NCI-H1930 (cell line): ENCODE measurements around the gene THSD7B.
"Not testable (repeated sequence)": the region's sequence is repeated elsewhere in the genome, so short reads cannot be mapped to it uniquely, and the experiment has no call there.

Source experiments
- DNase-seq, 2 experiments: peaks; one replicate each; lab custom pipeline; 2025; lab: John Stamatoyannopoulos, UW

Gene THSD7B

DNA sequence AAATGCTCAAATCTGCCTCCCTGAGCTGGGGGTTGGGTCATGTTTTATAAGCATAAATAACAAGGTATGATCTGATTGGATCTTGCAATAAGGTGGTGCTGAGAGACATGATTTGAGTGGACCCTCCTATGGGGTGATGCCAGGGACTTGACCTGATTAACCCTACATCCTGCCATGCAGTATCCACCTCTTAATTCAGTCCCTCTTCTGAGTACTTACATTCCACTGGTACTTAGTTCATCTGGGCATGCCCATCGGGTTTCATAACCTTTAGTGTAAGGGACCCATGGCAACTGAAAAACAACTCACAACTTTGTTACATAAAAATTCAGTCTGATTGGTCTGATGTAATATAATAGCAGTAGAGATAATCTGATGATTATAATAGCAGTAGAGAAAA lies 801.0 kb downstream of the THSD7B start:
- no peak for DNase-seq

DNA sequence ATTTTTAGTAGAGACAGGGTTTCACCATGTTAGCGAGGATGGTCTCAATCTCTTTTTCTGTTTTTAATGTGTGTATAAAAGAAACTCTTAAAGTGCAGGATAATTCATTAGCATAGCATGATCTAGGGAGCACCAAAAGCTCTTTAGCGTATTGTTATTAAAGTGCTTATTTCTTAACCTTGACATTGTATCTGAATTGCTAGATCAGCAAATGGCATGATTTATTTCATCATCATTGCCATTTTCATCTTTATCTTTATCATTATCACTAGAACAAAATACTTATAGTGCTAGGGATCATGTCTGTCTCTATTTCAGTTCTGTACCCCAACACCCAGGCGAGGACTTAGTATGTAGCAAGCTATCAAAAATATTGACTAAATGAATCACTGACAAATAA lies 805.1 kb downstream of the THSD7B start:
- no peak for DNase-seq

DNA sequence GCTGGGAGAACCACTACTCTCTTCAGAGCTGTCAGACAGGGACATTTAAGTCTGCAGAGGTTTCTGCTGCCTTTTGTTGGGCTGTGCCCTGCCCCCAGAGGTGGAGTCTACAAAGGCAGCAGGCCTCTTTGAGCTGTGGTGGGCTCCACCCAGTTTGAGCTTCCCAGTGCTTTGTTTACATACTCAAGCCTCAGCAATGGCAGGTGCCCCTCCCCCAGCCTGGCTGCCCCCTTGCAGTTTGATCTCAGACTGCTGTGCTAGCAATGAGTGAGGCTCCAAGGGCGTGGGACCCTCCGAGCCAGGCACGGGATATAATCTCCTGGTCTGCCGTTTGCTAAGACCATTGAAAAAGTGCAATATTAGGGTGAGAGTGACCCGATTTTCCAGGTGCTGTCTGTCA lies 822.5 kb downstream of the THSD7B start:
- DNase-seq, result not testable (repeated sequence)

DNA sequence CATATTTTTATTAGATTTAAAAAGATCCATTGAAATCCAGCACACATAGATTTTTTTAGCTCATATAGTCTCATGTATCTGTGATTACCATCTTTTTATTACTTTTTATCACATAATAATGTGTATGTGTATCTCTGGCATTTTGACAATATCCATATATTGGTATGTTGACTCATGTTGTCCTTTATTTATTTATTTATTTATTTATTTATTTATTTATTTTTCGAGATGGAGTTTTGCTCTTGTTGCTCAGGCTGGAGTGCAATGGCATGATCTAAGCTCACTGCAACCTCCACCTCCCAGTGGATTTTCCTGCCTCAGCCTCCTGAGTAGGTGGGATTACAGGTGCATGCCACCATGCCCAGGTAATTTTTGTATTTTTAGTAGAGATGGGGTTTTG lies 823.2 kb downstream of the THSD7B start:
- DNase-seq, result not testable (repeated sequence)

DNA sequence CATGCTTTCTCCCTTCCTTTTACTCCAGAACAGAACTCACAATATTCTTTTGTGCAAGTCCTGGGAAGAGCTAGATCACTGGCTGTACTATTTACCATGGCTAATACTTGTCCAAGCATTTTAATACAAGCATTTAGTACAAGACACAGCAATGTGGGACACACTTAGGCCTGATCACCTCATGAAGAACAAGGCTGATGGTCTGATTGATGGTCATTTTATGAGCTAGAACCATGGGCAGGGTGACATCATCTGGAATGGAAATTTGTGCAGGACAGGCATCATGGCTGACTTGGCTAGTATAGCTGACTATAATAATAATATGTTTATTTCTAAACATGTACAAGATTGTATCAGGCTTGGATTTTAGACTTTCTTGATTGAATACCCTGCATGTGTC lies 824.8 kb downstream of the THSD7B start:
- DNase-seq, result no peak

DNA sequence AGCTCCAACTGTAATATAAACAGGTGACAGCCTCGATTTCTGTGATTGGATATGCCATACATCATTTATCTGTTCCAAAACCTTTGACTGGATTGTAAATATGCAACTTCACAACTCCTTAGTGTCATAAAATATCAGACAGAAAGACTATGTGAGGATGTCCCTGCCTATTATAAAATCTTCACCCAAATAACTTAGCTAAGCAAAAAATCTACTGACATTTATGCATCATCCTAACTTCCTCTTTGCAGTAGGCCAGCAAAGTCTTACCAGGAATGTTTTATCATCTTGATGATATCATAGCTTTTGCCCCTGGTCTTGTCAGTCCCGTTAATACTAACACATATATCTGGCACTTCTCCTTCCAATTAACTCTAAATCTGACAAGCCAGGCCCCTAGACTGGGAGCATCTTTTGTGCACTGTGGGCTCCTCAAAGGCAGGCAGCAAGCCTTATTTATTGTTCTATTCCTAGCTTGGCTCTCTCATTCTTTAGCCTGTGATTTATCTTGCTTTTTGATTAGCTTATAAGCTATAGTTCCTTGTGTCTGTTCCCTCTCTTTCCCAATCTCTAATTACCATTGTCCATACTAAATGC lies 842.5 kb downstream of the THSD7B start:
- DNase-seq, result no peak

DNA sequence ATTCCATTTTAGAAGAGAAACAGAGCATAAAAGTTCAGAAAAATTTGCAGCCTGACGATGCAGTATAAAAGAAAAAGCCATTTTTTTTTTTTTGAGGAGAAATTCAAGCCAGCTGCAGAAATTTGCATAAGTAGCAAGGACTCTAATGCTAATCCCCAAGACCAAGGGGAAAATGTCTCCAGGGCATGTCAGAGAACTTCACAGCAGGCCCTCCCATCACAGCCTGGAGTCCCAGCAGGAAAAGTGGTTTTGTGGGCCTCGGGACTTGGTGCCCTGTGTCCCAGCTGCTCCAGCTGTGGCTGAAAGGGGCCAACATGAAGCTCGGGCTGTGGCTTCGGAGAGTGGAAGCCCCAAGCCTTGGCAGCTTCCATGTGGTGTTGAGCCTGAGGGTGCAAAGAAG lies 873.6 kb downstream of the THSD7B start:
- no peak for DNase-seq

DNA sequence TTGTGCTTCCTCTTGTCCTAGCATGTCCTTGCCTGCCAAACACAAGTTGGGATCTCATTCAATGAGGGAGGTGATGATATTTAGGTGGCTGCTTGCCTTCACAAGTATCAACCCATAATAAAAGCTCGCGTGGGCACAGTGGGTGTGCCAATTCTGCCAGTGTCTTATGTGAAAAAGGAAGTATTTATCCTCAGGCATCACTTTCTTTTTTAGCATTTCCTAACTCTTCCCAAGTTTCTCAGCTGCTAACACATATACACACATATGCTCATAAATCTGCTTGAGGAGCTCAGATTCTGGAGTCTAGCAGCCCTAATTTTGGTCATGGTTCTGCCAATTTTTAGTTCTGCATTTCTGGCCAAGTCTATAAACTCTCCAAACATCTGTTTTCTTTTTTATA lies 879.4 kb downstream of the THSD7B start:
- no peak for DNase-seq

DNA sequence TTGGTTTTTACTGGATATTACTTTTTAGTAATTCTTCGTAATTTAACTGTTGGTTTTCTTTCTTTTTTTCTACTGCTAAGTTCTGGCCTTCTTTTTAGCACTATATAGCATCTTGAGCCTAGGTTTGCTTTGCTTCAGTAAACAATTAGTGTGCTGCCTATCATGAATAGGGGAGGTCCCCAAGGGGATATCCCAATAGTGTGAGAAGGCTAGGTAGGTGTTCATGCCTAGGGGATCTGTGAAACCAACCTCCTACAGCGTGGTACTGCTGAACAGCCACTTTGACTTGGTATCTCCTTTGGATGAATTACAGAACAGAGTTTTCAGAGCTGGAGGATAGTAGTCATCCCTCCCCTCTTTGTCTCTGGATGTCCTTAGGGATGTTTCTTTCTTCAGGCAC lies 888.7 kb downstream of the THSD7B start:
- no peak for DNase-seq

DNA sequence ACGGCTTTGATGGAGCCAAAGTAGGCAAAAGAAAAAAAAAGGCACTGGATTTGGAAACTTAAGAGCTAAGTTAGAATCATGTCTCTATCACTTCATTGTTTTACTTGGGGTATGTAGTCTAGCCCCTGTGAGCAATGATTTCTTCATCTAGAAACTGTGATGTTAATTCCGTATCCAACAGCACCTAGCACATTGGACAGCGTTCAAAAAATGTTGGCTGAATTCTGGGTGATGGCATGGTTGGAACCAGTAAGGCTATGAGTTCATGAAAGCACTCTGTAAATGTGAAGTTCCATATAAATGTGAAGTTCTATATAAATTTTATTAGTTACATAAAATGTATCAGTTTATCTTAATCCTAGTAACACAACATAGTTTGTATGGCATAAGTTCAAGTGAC lies 890.5 kb downstream of the THSD7B start:
- no peak for DNase-seq

DNA sequence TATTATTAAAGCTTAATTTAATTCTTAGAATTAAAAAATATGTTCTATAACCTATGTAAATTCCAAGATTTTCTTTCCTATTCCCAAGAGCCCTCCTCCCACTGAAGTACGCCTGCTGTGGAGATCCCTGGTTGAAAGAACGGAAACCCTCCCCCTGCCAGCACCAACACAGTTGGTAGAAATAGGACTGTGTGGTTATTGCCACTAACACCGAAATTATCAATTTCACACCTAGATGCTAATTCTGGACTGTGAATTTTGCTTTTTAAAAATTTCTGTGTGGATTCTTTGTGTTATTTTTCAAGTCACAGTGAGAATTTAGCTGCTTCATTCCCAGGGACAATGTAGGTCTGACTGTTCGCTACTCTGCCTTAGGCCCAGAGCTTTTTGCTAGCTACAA lies 893.1 kb downstream of the THSD7B start:
- no peak for DNase-seq

DNA sequence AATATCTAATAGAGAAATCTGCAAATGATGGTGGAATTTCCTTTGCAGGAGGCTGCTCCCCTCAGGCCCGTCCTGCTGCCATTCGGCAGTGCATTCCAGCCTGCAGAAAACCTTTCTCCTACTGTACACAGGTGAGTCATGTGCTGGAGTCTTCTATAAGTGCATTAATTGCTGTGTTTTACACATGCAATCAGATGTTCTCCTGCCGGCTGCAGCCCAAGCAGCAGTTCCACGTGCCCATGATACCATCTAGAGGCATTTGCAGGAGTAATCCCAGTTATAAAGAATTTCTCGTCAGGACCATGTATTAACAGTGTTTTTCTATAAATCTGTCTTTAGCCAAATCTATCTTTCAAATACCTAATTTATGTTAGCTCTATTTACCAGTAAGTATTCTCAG lies 894.3 kb downstream of the THSD7B start:
- DNase-seq, result no peak

DNA sequence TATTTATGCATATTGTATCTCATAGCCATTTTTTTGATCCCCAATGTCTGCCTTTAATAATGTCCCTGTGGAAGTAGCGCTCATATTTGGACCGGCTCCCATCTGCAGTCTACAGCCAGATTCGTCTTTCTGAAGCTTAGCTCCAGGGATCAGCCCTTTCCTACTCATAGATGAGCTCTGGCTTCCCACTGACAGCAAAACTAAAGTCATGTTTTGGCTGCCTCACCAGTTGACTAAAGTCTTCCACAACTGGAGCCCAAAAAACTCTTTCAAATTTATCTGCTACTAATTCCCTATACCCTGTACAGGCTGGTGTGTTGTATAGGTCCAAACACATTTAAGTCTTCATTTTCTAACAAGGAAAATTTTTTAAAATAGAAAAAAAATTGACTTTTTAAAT lies 904.8 kb downstream of the THSD7B start:
- DNase-seq, result no peak

DNA sequence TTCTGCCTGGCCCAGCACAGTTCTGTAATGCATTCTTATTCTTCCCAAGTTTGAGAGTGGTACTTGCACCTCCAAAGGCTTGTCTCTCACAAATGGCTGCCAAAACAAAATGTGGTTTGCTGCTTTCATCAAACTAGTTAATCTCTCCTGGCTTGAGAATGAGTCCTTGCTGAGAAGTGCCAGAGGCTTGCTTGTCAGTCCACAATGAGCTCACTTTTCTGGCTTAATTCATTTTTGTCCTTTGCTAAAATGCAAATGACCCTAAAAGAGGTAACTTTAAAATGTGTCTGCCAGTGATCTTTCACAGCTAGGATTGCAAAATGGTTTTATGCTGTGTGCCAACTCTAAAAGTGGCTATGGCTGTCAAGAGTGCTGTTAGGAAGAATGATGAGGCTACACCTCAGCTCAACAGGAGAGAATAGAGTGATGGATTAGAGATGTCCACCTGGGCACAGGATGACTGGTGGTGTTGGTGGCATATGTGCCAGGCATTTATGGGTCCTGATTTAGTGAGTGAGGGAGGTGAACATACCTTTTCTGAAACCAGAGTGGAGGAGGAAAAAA lies 907.7 kb downstream of the THSD7B start:
- no peak for DNase-seq

DNA sequence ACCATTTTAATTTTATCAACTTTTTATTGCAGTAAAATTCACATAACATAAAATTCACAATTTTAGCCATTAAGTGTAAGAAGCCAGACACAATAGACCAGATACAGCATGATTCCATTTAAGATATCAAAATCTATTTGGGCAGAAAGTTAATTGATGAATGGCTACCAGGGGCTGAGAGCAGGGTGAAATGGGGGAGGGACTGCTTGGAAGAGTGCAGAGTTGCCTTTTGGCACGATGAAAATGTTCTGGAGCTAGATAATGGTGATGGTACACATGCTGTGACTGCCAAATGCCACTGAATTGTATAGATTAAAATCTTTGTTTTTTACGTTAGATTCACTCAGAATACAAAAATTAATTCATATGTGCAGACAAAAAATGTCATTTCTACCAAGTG lies 909.6 kb downstream of the THSD7B start:
- DNase-seq, result no peak

DNA sequence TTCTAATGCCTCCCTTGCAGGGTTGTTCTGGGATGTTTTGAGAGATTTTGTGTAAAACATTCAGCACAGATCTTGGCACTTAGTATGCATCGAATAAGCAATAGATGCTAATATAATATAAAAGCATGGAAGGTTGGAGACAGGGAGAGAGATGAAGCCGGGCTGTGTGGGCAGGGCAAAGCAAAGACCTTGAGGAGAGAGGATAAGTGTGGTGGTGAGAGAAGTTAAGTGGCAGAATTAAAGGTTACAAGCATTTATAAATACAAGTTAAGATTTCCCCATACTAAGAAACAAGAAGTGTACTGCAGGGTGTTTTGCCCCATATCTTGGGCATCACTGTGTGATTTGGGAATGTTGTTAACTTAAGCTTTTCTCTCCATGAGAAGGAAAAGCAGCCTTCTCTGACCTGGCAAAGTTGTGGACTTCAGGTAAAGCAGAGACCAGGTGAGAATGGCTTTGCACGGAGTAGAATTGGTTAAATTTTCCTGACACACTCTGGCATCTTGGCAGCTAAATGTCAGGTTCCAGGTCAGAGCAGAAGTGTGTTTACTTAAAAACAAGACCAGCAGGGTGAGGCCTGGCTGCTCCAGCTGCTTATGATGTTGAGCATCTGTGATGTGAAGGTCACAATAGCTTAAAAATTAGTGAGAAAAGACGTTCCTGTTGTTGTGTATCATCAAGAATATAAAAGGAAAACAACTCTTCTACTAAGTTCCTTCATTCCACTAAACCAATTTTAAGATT lies 910.4 kb downstream of the THSD7B start:
- DNase-seq, result no peak

DNA sequence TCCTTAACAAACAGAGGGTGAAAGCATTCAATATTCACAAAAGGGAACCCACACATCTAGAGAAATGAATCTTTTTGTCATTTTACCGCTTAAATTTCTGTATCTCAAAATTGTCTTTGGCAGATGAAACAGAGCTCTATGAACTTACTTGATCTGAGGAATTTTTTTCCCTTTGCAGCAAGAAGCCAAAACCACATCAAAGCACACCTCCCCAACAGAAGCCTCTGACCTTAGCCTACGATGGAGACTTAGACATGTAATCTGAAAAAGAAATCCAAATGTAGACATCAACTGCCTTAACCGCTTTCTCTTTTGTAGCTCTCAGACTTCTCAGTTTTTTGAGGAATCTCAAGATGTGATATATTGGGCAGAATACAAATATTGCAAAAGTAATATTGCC lies 911.0 kb downstream of the THSD7B start:
- DNase-seq, result no peak

DNA sequence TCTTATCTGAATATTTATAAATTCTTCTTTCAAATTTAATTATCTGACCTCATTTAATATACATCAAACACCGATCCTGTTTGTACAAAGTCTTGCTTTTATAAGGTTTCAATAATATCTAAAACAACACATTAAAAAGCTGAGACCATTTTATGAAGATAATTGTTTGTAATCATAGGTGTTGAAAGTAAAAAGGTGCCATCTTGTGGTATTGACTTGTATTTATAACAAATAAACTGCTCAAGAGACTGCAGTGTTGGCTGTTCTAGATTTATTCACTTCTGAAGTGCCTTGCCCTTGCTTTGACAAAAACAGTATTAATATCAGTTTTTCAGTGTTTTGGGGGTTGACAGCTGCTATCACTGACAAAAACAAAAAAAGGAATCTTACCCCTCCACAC lies 912.1 kb downstream of the THSD7B start:
- no peak for DNase-seq

DNA sequence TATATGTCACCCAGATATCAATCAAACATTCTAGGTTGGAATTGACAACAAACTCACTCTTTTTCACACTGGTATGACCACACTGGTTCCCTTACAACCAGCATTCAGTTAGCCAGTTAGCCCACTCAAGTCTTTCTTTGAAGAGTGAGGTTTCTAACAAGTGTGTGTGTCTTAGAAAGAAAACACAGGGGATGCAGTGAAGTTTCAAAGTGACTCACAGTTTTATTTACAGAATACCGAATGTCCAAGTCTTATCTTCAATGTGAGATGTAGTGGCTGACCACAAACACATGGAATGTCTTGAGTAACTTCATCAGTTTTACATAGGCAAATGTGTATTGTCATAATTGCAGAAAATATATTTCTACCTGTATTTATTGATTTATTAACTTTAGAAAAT lies 924.2 kb downstream of the THSD7B start:
- no peak for DNase-seq

DNA sequence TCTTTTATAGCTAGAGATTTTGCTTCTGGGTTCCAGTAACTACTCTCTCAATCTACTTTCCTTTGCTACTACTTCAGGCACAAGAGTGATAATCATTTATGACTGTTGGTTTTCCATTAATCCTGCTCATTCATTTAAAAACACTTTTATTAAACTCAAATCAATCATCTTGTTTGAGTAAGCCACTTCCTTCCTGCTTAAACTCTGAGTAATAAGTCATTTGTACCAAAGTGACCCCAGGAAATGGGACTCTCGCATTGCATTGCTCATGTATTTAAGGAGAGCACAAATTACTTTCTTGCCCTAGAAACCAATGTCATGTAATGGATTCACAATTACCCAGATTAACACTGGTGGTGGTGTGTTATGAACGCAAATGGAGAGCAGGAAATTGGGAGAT lies 928.2 kb downstream of the THSD7B start:
- no peak for DNase-seq

DNA sequence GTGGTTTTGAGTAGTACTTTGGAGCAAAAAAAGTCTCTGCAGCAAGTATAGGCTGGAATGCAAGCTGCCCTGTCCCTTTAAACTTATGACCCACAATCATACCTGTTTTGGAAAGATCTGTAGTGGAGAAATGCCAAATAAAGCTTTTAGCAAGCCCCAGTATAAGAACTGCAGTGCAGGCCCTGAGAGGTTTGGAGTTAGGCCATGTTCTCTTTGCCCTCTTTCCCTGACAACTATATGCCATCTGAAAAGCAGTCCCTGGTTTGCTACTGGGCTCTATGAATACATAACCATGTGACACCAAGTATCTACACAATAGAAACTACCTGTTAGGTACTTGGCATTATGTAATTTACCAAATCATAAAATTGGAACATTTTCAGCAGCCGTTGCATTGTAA lies 931.6 kb downstream of the THSD7B start:
- no peak for DNase-seq

DNA sequence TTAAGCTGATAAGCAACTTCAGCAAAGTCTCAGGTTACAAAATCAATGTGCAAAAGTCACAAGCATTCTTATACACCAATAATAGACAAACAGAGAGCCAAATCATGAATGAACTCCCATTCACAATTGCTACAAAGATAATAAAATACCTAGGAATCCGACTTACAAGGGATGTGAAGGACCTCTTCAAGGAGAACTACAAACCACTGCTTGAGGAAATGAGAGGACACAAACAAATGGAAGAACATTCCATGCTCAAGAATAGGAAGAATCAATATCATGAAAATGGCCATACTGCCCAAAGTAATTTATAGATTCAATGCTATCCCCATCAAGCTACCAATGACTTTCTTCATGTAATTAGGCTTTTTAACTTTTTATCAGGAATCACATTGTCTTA lies 934.9 kb downstream of the THSD7B start:
- DNase-seq, result not testable (repeated sequence)

DNA sequence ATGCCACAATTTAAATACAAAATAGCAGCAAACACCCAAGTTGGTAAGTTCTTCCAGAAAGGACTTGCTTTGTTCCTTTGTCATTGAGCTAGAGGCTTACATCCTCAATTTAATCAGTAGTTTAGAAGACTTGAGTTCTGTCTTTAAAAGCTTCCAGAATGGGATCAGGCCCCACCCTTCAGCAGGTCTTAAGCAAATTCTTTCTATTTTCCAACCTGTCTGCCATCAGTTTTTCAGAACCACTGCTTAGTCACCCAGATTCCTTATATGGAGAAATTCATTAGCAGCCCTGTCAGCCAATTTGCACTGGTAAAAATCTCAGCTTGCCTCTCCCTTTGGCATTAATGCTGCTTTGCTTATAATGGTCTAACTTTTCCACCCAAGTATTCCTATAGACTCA lies 935.3 kb downstream of the THSD7B start:
- no peak for DNase-seq

DNA sequence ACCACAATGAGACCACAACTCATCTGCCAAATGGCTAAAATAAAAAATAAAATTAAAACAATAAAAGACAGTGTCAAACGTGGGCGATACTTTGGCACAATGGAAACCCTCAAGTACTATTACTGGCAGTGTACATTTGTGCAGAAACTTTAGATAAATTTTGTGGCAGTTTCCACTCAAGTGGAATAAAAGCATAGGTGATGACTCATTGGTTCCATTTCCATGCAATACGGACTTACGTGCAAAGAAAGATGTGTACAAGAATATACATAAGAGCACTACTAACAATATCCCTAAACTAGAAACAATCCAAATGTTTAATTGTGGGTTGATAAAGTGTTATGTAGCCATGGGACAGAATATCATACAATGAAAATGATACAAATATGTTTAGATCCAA lies 940.0 kb downstream of the THSD7B start:
- no peak for DNase-seq
